HG03442 (cell line): ENCODE results near the gene TTLL10.

Experiments
- ATAC-seq: cut with Tn5 transposase; IDR thresholded peaks from one replicate; pipeline ENCODE4 v1.9.1; 2021; ENCODE audit warnings: mild to moderate bottlenecking, moderate library complexity; ENCODE audit not compliant: unreplicated experiment

TTLL10 gene

GRCh38 chr1:1203561-1204424 is 30.1 kb downstream of the TTLL10 start:
- ATAC-seq = no peak

- ATAC-seq = no peak
Observed at GRCh38 chr1:1204425-1204920, 30.8 kb downstream of the TTLL10 start.

DNA sequence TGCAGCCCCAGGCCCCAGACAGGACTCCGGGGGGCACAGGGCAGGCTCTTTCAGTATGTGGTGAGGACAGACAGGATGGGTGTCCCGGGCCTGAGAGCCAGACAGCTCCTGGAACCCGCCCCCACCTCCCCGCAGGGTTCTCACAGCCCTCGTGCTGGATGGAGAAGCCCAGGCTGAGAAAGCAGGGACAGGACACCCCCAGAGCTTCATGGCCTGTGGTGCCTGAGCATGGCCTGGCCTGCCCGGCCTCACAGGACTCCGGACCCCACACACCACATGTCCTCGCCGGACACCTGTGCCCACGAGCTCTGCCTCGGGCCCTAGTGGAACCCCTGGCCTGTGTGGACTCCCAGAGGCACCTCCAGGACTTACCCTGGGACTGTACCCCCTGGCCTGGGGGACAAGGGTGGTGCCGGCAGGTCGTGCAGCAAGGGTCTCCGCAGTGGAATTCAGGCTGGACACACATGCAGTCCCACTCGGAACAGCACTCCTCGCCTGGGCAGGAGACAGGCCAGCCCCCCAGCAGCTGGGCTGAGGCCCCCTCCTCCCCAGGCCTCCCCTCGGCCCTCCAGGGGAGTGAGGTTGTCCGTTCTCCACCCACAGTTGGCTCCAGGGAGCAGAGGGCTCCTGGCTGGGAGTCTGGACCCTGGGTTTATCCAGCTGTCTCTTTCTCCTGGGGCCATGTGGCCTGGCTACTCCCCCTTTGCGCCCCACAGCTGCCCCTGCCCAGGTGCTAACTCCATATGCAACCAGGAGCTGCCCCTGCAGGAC is 31.5 kb downstream of the TTLL10 start:
- no peak for ATAC-seq

DNA sequence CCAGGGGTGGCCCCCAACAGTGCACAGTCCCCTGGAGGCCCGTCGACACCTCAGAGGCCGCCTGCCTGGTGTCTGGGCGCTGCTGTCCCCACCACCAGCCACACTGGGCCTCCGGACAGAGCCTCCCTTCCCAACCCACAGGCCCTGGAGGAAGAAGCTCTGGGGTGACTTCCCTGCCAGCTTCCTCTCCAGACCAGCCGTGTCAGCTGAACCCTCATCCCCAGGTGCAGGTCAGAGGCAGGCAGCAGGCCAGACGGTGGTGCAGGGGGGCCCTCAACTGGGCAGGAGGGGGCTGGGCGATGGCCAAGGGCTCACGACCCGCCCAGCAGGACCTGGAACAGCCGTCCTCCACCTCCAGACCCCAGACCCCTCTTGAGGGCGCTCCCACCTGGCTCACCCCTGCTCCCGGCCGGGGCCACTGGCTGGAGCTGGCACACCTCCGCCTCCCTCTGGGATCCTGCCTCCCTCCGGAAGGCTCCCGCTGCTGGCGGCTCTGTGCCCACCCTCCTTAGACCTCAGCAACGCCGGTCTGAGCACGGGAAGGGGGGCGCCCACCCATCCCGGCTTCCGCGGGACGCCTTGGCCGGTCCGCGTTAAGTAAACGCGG is 32.2 kb downstream of the TTLL10 start:
- ATAC-seq = no peak

DNA sequence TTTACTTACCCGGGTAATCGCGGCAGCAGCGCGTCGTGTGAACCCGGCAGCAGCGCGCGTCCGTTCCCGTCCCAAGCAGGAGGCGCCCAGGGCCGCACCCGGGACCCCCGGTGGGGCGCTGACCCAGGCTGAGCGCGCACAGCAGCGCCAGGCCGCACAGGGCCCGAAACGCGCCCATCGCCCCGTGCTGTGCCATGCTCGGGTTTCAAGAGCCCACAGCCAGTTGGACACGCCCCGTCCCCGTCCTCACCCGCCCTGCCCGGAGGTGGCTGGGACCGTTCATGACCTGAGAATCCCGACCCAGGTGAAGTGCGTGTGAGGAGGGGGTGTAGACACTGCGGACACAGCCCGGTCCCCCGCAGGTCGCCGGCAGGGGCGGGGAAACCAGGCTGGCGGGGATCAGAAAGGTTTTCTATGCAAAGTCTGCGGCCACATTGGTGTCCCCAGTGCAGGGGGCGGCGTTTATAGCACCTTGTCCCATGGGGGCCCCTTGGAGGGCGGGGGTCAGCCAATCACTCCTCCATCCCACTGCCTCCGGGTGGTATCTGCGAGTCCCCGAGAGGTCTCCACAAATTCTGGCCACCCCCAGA is 32.8 kb downstream of the TTLL10 start, which contains the start of gene TNFRSF18:
TSS of gene TNFRSF18 (minus strand) at position 217 of the 590 bp plus-strand sequence. CDS start at position 196, 21 bp downstream.
- ATAC-seq = no peak

DNA sequence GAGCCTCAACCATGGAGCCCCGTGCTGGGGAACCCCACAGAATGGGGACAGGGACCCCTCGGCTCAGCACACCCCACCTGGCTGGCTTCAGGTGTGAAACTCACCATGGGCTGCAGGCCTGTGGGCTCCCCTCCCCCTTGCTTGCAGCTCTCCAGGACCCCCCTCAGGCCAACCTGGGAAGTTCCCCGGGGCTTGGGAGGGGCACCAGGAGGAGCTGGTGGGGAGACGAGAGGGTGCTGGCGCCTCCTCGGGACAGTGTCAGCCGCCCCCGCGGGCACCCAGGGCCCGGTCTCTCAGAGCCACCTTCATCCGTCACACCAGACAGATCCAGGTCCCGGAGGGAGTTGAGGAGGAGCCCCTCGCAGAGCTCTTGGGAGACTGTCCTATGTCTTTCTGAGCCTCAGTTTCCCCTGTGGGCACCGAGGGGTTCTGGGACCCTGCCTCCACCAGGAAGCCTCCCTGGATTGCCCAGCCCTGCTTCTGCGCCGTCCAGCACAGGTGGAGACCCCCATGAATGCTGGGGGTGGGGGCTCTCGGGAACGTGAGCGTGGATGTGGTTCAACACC is 33.4 kb downstream of the TTLL10 start:
- no peak for ATAC-seq

DNA sequence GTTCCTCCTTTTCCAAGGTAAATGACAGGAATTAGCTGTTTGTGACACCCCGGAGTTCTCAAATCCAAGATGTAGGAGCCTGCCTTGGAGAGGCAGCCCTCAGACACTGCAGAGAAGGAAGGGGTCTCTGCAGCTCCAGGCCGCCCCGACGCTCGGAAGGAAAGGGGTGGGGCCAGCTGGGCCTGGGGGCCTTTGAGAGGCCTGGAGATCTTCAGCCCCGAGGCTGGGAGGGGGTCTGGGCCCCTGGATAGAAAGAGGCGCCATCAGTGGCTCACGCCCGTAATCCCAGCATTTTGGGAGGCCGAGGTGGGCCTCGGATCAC is 33.9 kb downstream of the TTLL10 start:
- ATAC-seq = no peak

GRCh38 chr1:1208713-1209433 is 35.2 kb downstream of the TTLL10 start:
- no peak for ATAC-seq

- no peak for ATAC-seq
Observed at GRCh38 chr1:1210726-1211540, 37.3 kb downstream of the TTLL10 start.

GRCh38 chr1:1211541-1212441 is 38.1 kb downstream of the TTLL10 start:
- no peak for ATAC-seq

GRCh38 chr1:1212780-1213344 is 39.2 kb downstream of the TTLL10 start:
- ATAC-seq = no peak

GRCh38 chr1:1213345-1214265 is 39.9 kb downstream of the TTLL10 start, which contains the start of gene TNFRSF4:
Gene TNFRSF4, minus strand, starts transcription at chr1:1214153. Its CDS starts 26 bp downstream, at chr1:1214127.
- no peak for ATAC-seq

DNA sequence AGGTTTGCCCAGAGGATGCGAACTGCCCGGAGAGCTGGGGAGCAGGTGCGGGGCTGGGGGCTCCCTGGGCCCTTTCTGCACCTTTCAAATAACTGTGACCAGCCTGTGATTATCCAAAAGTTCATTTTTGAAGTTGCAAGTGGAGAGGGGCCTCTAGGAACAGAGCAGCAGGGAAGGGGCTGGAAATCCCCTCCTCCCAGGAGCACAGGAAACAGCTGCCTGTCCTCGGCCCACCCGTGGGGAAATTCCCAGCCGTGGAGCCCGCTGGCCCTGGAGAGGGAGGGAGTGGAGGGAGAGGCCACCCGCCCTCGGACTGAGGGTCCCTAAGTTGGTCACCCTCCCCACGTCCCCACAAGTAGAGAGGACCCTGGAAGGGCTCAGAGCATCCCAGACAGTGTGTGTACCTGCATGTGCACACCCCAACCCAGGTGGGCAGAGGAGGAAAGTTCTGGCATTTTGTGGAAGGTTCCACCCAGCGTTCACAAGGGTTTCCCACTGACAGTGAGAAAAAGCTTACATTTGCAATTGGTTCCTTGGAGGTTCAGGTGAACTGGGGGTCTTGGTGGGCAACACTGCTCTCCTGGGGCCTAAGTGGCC is 41.5 kb downstream of the TTLL10 start:
- no peak for ATAC-seq

DNA sequence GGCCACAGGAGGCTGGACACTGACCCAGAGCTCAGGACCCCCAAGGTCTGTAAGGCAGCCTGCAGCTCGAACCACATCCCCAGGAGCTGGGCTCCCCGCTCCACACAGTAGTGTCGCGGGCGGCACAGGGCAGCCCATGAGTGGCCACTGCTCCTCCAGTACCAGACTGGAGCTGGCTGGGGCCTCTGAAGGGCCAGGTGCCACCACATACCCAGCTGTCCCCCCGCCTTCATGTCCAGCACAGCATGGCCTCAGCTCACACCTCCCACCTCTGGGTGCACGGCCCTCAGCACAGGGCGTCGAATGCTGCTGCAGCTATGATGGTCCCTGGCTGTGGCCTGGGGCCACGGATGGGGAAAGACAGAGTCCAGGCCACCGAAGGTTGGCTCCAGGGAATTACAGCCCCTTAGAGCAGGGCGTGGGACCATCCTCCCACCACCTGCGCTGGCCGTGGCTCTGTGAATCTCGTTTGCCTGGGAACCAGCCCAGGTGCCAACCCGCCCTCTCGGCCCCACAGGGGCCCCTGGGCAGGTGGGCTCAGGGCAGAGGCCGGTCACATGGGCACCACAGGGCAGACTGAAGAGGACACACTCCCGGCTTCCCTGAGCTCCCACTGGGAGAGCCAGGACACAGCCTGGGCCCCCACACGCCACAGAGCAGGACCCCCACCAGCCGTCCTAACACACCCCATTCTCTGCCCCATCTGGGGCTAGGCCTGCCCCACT is 42.4 kb downstream of the TTLL10 start:
- ATAC-seq = no peak

- ATAC-seq = no peak
Observed at GRCh38 chr1:1216770-1217620, 43.3 kb downstream of the TTLL10 start.
